SW480 (cell line): Measurements from ENCODE around the gene ZNF230.

Experiments used
- DNase-seq: peaks from one replicate; pipeline ENCODE4 v3.0.0-alpha.2; 2016; ENCODE audit warnings: low spot score

Gene ZNF230

GRCh38 chr19:44002566-44003460 lies at the start of gene ZNF230:
TSS of gene ZNF230 (plus strand) at chr19:44002957. CDS start at chr19:44007079, 4,122 bp downstream.
- peak; percentile 96 for DNase-seq

GRCh38 chr19:43956827-43957226 lies 45.9 kb upstream of the ZNF230 start:
- DNase-seq: no peak

- no peak for DNase-seq
These were observed 44.9 kb upstream of the ZNF230 start for GRCh38 chr19:43957891-43958290.

- no peak for DNase-seq
These were observed 42.3 kb upstream of the ZNF230 start for GRCh38 chr19:43960411-43960810.

GRCh38 chr19:43966079-43966694 lies 36.6 kb upstream of the ZNF230 start:
- DNase-seq: no peak

GRCh38 chr19:43976732-43977131 lies 26.0 kb upstream of the ZNF230 start:
- DNase-seq: no peak

- DNase-seq: no peak
These were observed 19.2 kb upstream of the ZNF230 start for GRCh38 chr19:43983544-43983911.

GRCh38 chr19:43983912-43984686 lies 18.7 kb upstream of the ZNF230 start, which contains the start of gene ZNF155:
TSS of gene ZNF155 (plus strand) at chr19:43984188. CDS start at chr19:43988544, 4,356 bp downstream.
- DNase-seq: peak; percentile 99

- DNase-seq: no peak
These were observed 18.1 kb upstream of the ZNF230 start for GRCh38 chr19:43984687-43985000.

- DNase-seq: no peak
These were observed 5.0 kb upstream of the ZNF230 start for GRCh38 chr19:43997631-43998290.

GRCh38 chr19:44002212-44002565 lies 568 bp upstream of the ZNF230 start:
- DNase-seq: no peak

GRCh38 chr19:44003461-44004009 lies 778 bp downstream of the ZNF230 start:
- DNase-seq: peak; percentile 15

GRCh38 chr19:44005973-44006372 lies 3.2 kb downstream of the ZNF230 start:
- DNase-seq: no peak

- DNase-seq: no peak
These were observed 4.7 kb downstream of the ZNF230 start for GRCh38 chr19:44007473-44007872.

- DNase-seq: no peak
These were observed 7.7 kb downstream of the ZNF230 start for GRCh38 chr19:44010468-44010867.

GRCh38 chr19:44019498-44019897 lies 16.7 kb downstream of the ZNF230 start:
- no peak for DNase-seq

- DNase-seq: no peak
These were observed 18.5 kb downstream of the ZNF230 start for GRCh38 chr19:44021221-44021620.

GRCh38 chr19:44024900-44025216 lies 22.1 kb downstream of the ZNF230 start:
- DNase-seq: no peak

GRCh38 chr19:44025217-44025936 lies 22.6 kb downstream of the ZNF230 start, which contains the start of gene ZNF222:
TSS of gene ZNF222 (plus strand) at chr19:44025379. CDS start at chr19:44025437, 58 bp downstream.
- peak; percentile 86 for DNase-seq

- no peak for DNase-seq
These were observed 23.9 kb downstream of the ZNF230 start for GRCh38 chr19:44026622-44027021.

- no peak for DNase-seq
These were observed 29.3 kb downstream of the ZNF230 start for GRCh38 chr19:44032001-44032610.
